ENCODE data around the gene STN1.

DNA sequence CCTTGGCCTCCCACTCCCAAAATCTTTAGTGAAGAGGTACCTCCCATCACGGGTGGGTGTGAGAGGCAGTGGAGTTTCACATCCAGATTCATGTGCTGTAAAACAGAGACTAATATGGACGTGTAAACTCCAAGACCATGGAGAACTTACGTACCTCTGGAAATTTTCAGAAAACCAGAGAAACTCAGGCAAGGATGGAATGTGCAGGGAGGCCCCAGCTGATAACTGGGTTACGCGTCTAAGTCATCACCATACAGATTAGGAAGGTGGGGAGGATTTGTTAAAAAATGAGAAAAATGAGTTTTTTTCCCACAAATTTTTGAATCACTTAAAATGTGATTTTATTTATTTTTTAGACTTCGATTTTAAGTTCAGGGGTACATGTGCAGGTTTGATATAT is 16.3 kb upstream of the STN1 start:
- no peak for TF ChIP-seq POLR2A (IDR thresholded peaks at IDR 0.05; ENCODE audit: borderline replicate concordance, extremely low read depth, insufficient read depth, insufficient read length)
- no peak for TF ChIP-seq TCF7L2 (IDR thresholded peaks at IDR 0.05; ENCODE audit: borderline replicate concordance, extremely low read depth, insufficient read depth, insufficient read length)
- TF ChIP-seq, protein P1, sequence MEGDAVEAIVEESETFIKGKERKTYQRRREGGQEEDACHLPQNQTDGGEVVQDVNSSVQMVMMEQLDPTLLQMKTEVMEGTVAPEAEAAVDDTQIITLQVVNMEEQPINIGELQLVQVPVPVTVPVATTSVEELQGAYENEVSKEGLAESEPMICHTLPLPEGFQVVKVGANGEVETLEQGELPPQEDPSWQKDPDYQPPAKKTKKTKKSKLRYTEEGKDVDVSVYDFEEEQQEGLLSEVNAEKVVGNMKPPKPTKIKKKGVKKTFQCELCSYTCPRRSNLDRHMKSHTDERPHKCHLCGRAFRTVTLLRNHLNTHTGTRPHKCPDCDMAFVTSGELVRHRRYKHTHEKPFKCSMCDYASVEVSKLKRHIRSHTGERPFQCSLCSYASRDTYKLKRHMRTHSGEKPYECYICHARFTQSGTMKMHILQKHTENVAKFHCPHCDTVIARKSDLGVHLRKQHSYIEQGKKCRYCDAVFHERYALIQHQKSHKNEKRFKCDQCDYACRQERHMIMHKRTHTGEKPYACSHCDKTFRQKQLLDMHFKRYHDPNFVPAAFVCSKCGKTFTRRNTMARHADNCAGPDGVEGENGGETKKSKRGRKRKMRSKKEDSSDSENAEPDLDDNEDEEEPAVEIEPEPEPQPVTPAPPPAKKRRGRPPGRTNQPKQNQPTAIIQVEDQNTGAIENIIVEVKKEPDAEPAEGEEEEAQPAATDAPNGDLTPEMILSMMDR (IDR thresholded peaks at IDR 0.05 in 2 of 3, conservative IDR thresholded peaks at IDR 0.05 in 1 of 3; ENCODE audit: borderline replicate concordance in 1 of 3, insufficient read depth in 1 of 3, low read depth in 2 of 3, low read length in 2 of 3), result no peak
- no peak for TF ChIP-seq EZH2phosphoT487 (IDR thresholded peaks at IDR 0.05; ENCODE audit: borderline replicate concordance)
- no peak for TF ChIP-seq JUND (IDR thresholded peaks at IDR 0.05)
- TF ChIP-seq, protein P2, sequence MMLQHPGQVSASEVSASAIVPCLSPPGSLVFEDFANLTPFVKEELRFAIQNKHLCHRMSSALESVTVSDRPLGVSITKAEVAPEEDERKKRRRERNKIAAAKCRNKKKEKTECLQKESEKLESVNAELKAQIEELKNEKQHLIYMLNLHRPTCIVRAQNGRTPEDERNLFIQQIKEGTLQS (IDR thresholded peaks at IDR 0.05), result no peak
- TF ChIP-seq EZH2 (IDR thresholded peaks at IDR 0.05), result no peak
- TF ChIP-seq ELF1 (IDR thresholded peaks at IDR 0.05; ENCODE audit: borderline replicate concordance, low read depth), result no peak
